Activated naive CD4-positive, alpha-beta T cell treated with anti-CD3 and anti-CD28 coated beads, Interleukin-2, amount 50 U/mL, for 24 hours (primary cell): ENCODE results near the gene CCNF.
A peak's percentile ranks its signal among the peaks of the same experiment; 100 is the strongest.

Source experiments
- H3K27ac Mint-ChIP-seq: one replicate; pipeline ENCODE4 v1.8.0; 2021; ENCODE audit warnings: mild to moderate bottlenecking, mixed read lengths
- H3K27me3 Mint-ChIP-seq: one replicate; pipeline ENCODE4 v1.8.0; 2021; ENCODE audit warnings: mixed read lengths
- H3K36me3 Mint-ChIP-seq: one replicate; pipeline ENCODE4 v1.8.0; 2021; ENCODE audit warnings: mixed read lengths
- H3K4me1 Mint-ChIP-seq: one replicate; pipeline ENCODE4 v1.8.0; 2021; ENCODE audit warnings: mixed read lengths
- H3K4me3 Mint-ChIP-seq: one replicate; pipeline ENCODE4 v1.8.0; 2021; ENCODE audit warnings: mild to moderate bottlenecking, mixed read lengths
- H3K9me3 Mint-ChIP-seq: one replicate; pipeline ENCODE4 v1.8.0; 2021; ENCODE audit warnings: mixed read lengths

Gene CCNF

GRCh38 chr16:2460391-2460713 is 31.1 kb downstream of the CCNF start:
- Mint-ChIP-seq H3K4me1 (peaks cover 6% of the 10 kb centered on the region), H3K36me3 (no peaks in the 10 kb centered on the region), H3K27ac (no peak overlapping the region), H3K27me3 (no peaks in the 10 kb centered on the region), H3K9me3 (no peaks in the 10 kb centered on the region), H3K4me3 (peak overlapping the region; percentile 19)

DNA sequence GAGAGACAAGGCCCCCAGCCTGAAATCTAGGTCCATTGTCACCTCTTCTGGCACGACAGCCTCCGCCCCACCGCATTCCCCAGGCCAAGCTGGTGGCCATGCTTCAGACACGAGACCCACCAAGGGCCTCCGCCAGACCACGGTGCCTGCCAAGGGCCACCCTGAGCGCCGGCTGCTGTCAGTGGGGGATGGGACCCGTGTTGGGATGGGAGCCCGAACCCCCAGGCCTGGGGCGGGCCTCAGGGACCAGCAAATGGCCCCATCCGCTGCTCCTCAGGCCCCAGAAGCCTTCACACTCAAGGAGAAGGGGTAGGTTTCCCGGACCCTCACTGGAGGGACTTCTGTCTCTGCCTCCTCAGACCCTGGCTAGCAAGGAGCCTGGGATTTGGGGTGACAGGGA is 31.7 kb downstream of the CCNF start:
- peaks cover 6% of the 10 kb centered on the region for H3K4me1 Mint-ChIP-seq
- no peak overlapping the region for H3K27ac Mint-ChIP-seq
- H3K36me3 Mint-ChIP-seq, result no peaks in the 10 kb centered on the region
- peak overlapping the region; percentile 19 for H3K4me3 Mint-ChIP-seq
- no peaks in the 10 kb centered on the region for H3K27me3 Mint-ChIP-seq
- no peaks in the 10 kb centered on the region for H3K9me3 Mint-ChIP-seq

- Mint-ChIP-seq H3K36me3 (no peaks in the 10 kb centered on the region), H3K4me1 (peaks cover 6% of the 10 kb centered on the region), H3K9me3 (no peaks in the 10 kb centered on the region)
These were observed 33.0 kb downstream of the CCNF start for GRCh38 chr16:2462031-2462866.

DNA sequence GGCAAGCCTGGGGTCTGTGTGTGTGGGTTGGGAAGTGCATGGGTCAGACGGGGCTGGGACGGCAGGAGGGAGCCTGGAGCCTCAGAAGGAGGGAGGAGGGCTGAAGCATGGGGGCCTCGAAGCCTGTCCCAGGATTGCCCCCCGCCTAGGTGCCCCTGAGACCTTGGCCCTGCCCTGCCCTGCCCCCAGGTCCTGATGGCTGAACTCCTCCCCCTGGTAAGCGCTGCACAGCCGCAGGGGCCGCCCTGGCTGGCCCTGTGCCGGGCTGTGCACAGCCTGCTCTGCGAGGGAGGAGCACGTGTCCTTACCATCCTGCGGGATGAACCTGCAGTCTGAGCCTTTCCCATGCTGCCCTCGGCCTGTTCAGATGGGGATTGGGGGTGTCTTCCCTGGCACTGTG is 35.1 kb downstream of the CCNF start:
- H3K27ac Mint-ChIP-seq, result no peak overlapping the region
- no peak overlapping the region for H3K4me3 Mint-ChIP-seq
- H3K9me3 Mint-ChIP-seq, result no peaks in the 10 kb centered on the region
- H3K4me1 Mint-ChIP-seq, result peaks cover 5% of the 10 kb centered on the region
- no peaks in the 10 kb centered on the region for H3K36me3 Mint-ChIP-seq
- H3K27me3 Mint-ChIP-seq, result peaks cover 6% of the 10 kb centered on the region

More at GRCh38 chr16:2462031-2462866, 33.0 kb downstream of the CCNF start:
- no peak overlapping the region for H3K4me3 Mint-ChIP-seq
- H3K27ac Mint-ChIP-seq, result no peak overlapping the region
- H3K27me3 Mint-ChIP-seq, result peaks cover 1% of the 10 kb centered on the region

GRCh38 chr16:2465653-2466415 is 36.6 kb downstream of the CCNF start:
- Mint-ChIP-seq H3K4me3 (no peak overlapping the region), H3K27ac (no peak overlapping the region), H3K36me3 (no peaks in the 10 kb centered on the region), H3K9me3 (no peaks in the 10 kb centered on the region), H3K27me3 (peaks cover 18% of the 10 kb centered on the region), H3K4me1 (peaks cover 5% of the 10 kb centered on the region)

DNA sequence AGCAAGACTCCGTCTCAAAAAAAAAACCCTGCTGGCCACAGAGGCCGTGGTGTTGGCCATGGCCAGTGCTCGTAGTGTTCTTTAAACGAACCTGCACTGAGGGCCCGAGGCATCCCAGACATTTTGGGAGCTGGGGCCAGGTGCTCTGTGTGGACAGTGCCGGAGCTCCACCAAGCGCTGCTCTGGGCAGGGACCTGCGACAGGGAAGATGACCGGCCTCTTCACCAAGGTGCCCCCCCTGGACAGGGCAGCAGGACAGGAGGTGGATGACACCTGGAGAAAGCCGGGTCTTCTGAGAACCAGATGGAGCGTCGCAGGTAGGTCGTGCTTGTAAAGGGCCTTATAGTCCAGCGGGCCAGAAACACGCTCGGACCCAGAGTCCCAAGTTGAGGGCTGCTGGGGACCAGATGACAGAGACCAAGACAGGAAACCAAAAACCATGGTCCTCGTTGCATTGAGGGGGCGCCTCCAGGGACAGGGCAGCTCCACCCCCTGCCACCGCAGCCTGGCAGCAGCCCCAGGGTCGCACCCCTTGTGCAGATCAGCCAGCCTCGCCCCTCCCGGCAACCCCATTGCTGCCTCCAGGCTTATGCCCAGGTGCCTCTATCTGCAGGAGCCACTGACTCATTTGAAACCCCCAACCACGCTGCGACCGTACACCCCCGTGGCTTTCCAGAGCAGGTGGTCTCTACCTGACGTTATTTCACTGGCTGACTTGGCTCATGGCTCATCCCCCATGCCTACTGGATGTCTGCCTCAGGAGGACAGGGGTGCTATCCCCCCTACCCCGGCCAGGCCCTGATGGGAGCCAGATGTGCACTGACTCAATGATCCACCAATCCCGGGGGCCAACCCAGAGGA is 37.6 kb downstream of the CCNF start:
- H3K36me3 Mint-ChIP-seq, result no peaks in the 10 kb centered on the region
- H3K4me1 Mint-ChIP-seq, result peaks cover 5% of the 10 kb centered on the region
- H3K9me3 Mint-ChIP-seq, result no peaks in the 10 kb centered on the region
- H3K27ac Mint-ChIP-seq, result no peak overlapping the region
- H3K4me3 Mint-ChIP-seq, result no peak overlapping the region
- peaks cover 18% of the 10 kb centered on the region for H3K27me3 Mint-ChIP-seq

GRCh38 chr16:2467528-2468232 is 38.4 kb downstream of the CCNF start:
- H3K4me1 Mint-ChIP-seq, result peaks cover 5% of the 10 kb centered on the region
- H3K4me3 Mint-ChIP-seq, result no peak overlapping the region
- no peaks in the 10 kb centered on the region for H3K36me3 Mint-ChIP-seq
- peaks cover 18% of the 10 kb centered on the region for H3K27me3 Mint-ChIP-seq
- no peaks in the 10 kb centered on the region for H3K9me3 Mint-ChIP-seq
- no peak overlapping the region for H3K27ac Mint-ChIP-seq

GRCh38 chr16:2468233-2468724 is 39.0 kb downstream of the CCNF start:
- H3K36me3 Mint-ChIP-seq, result no peaks in the 10 kb centered on the region
- peaks cover 9% of the 10 kb centered on the region for H3K4me1 Mint-ChIP-seq
- no peak overlapping the region for H3K4me3 Mint-ChIP-seq
- no peaks in the 10 kb centered on the region for H3K9me3 Mint-ChIP-seq
- H3K27me3 Mint-ChIP-seq, result peaks cover 22% of the 10 kb centered on the region
- H3K27ac Mint-ChIP-seq, result no peak overlapping the region

GRCh38 chr16:2468725-2469398 is 39.6 kb downstream of the CCNF start:
- Mint-ChIP-seq H3K4me1 (peaks cover 10% of the 10 kb centered on the region), H3K9me3 (no peaks in the 10 kb centered on the region), H3K4me3 (no peak overlapping the region)

DNA sequence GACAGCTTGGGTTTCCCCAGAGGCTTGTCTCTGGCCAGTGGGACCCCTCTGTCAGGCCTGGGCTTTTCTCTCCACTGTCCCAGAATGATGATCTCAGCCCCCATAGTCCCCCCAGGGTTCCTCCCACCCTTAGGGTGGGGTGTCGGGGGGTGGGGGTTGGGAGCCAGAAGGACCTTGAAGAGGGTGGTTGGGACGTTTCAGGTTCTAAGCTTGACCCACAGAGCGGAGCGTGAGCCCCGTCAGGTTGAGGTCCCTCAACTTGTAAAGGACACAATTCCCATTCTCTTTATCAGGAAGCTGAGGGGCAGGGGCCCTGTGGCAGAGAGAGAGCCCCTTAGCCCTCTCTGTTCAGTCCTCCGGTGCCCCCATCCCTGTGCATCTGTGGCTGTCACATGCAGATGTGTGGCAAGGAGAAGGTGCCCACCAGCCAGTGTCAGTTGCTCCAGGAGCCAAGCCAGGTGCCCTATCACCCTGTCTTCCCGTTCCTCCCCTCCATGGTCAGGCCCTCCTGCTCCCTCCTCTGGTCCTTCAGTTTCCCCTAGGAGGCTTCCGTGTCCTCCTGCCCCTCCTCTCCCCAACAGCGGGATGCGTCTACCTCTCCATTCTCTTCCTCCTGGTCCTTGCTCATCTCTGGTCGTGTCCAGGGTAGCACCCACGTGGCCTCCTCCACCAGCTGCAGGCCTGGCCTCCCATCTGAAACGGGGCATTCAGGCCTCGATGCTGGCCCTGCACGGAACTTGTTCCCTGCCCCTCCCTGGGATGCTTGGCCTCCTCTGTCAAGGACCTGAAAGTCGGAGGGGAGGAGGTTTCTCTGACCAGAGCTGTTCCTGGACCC is 40.4 kb downstream of the CCNF start:
- H3K4me1 Mint-ChIP-seq, result peaks cover 10% of the 10 kb centered on the region
- peaks cover 23% of the 10 kb centered on the region for H3K27me3 Mint-ChIP-seq
- no peaks in the 10 kb centered on the region for H3K36me3 Mint-ChIP-seq
- no peaks in the 10 kb centered on the region for H3K9me3 Mint-ChIP-seq
- no peak overlapping the region for H3K4me3 Mint-ChIP-seq
- H3K27ac Mint-ChIP-seq, result peak overlapping the region; percentile 60

More at GRCh38 chr16:2468725-2469398, 39.6 kb downstream of the CCNF start:
- H3K27ac Mint-ChIP-seq, result no peak overlapping the region
- H3K36me3 Mint-ChIP-seq, result no peaks in the 10 kb centered on the region
- H3K27me3 Mint-ChIP-seq, result peaks cover 23% of the 10 kb centered on the region

GRCh38 chr16:2470234-2470601 is 41.0 kb downstream of the CCNF start:
- no peaks in the 10 kb centered on the region for H3K36me3 Mint-ChIP-seq
- H3K27ac Mint-ChIP-seq, result no peak overlapping the region
- H3K27me3 Mint-ChIP-seq, result peaks cover 23% of the 10 kb centered on the region
- H3K9me3 Mint-ChIP-seq, result no peaks in the 10 kb centered on the region
- no peak overlapping the region for H3K4me3 Mint-ChIP-seq
- H3K4me1 Mint-ChIP-seq, result peaks cover 10% of the 10 kb centered on the region

DNA sequence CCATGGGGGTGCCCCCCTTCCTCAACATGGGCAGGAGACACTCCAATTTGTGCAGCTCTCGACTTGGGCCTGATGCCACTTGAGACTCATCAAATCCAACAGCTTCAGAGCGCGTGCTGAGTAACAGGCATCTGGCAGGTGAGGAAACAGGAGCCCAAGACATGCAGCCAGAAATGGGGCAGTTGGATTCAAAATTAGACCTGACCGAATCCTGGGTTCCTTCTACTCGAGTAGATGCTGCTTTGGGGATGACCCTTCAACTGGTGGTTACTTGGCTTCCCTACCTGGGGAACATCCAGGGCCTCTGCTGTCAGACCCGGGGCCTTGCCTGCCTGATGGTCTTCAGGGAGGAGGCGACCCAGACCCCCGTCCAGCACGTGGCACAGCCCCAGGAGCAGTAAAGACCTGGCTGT is 41.4 kb downstream of the CCNF start:
- no peak overlapping the region for H3K4me3 Mint-ChIP-seq
- H3K9me3 Mint-ChIP-seq, result no peaks in the 10 kb centered on the region
- no peak overlapping the region for H3K27ac Mint-ChIP-seq
- no peaks in the 10 kb centered on the region for H3K36me3 Mint-ChIP-seq
- H3K4me1 Mint-ChIP-seq, result peaks cover 10% of the 10 kb centered on the region
- H3K27me3 Mint-ChIP-seq, result peaks cover 23% of the 10 kb centered on the region

DNA sequence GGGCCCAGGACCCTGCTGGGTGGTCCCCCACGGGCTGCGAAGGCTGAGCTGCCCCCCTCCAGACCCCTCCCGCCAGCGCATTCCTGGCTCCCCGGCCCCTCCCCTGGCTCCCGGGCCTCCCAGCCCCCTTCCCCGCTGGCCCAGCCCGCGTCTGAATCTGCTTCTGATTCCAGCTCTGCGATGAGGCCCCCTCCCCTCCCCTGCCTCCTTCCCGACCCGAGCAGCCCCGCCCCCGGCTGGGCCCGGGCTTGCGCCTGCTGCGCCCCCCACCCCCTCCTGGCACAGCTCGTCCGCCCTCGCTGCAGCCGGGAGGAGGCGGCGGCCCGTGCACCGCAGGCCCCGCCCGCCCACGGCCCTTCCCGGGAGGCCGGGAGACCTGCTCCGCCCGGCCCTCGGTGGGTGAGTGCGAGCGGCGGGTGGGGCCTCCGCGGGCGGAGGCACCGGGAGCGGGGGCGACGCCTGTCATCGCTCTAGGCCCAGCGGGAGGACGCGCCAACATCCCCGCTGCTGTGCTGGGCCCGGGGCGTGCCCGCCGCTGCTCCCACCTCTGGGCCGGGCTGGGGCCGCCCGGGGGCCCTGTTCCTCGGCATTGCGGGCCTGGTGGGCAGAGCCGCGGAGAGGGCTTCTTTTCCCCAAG is 41.9 kb downstream of the CCNF start, which contains the start of gene NTN3:
Gene NTN3, plus strand, starts transcription at position 282 of the 637 bp plus-strand sequence. CDS start 405 bp downstream, outside the sequence.
- Mint-ChIP-seq H3K27me3 (peaks cover 23% of the 10 kb centered on the region), H3K4me3 (no peak within 1 kb of the TSS), H3K4me1 (peaks cover 13% of the 10 kb centered on the region), H3K36me3 (no peaks in the 10 kb centered on the region), H3K27ac (no peak within 1 kb of the TSS), H3K9me3 (no peaks in the 10 kb centered on the region)
